Measurements from ENCODE around the gene YDJC.
"Not testable (repeated sequence)": the region's sequence is repeated elsewhere in the genome, so short reads cannot be mapped to it uniquely, and the experiment has no call there.

Gene YDJC

GRCh38 chr22:21598302-21598701 lies 31.5 kb downstream of the YDJC start:
- TF ChIP-seq, protein P1, sequence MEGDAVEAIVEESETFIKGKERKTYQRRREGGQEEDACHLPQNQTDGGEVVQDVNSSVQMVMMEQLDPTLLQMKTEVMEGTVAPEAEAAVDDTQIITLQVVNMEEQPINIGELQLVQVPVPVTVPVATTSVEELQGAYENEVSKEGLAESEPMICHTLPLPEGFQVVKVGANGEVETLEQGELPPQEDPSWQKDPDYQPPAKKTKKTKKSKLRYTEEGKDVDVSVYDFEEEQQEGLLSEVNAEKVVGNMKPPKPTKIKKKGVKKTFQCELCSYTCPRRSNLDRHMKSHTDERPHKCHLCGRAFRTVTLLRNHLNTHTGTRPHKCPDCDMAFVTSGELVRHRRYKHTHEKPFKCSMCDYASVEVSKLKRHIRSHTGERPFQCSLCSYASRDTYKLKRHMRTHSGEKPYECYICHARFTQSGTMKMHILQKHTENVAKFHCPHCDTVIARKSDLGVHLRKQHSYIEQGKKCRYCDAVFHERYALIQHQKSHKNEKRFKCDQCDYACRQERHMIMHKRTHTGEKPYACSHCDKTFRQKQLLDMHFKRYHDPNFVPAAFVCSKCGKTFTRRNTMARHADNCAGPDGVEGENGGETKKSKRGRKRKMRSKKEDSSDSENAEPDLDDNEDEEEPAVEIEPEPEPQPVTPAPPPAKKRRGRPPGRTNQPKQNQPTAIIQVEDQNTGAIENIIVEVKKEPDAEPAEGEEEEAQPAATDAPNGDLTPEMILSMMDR (IDR thresholded peaks at IDR 0.05) = no peak
- no peak for DNase-seq (ENCODE audit: low spot score)
- no peak overlapping the region for H3K27ac ChIP-seq

DNA sequence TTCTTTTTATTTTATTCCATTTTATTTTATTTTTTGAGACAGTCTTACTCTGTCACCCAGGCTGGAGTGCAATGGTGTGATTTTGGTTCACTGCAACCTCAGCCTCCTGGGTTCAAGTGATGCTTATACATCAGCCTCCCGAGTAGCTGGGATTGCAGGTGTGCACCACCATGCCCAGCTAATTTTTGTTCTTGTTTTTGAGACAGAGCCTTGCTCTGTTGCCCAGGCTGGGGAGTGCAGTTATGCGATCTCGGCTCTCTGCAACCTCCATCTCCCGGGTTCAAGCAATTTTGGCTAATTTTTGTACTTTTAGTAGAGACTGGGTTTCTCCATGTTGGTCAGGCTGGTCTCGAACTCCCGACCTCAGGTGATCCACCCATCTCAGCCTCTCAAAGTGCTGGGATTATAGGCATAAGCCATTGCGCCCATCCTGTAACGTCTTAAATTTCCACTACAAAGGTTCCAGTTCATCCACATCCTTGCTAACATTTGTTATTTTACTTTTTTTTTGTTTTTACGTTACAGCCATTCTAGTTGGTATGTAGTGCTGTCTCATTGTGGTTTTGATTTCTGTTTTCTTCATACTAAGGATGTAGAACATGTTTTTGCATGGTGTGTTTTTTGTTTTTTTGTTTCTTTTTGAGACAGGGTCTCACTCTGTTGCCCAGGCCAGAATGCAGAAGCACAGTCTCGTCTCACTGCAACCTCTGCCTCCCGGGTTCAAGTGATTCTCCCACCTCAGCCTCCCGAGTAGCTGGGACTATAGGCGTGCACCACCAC lies 33.3 kb downstream of the YDJC start:
- H3K27ac ChIP-seq; DNase-seq (ENCODE audit: low spot score); H3K4me3 ChIP-seq: not testable (repeated sequence)

More at GRCh38 chr22:21598302-21598701, 31.5 kb downstream of the YDJC start:
- no peak overlapping the region for H3K4me3 ChIP-seq

DNA sequence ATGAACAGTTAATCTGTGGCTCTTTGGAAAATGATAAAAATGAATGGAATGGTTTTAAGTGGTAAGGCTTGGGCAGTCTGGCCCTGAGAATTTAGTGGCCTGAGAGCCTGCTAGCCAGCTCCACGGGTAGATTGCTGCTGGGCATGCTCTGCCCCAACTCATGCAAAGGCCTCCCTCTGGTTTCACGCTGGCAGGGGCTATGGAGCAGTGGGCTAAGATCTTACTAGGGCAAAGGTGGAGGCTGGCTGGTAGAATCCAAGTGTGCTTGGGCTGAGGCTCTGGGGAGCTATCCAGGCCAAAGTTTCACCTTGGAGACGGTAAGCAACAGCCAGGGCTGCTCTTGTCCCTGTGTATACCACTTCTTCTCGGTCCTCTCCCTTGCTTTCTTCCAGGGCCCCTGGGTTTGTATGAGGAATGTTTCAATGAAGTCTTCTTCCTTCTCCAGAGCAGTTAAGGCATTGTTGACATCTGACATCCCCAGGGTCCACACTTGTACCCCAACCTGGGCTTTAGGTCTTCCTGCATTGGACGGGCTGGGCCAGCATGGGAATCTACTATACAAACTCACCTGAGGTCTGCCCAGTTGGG lies 34.9 kb downstream of the YDJC start:
- TF ChIP-seq, protein P1 (IDR thresholded peaks at IDR 0.05) = no peak
- no peak overlapping the region for H3K27ac ChIP-seq
- DNase-seq (ENCODE audit: low spot score) = no peak

GRCh38 chr22:21593406-21594232 lies 36.2 kb downstream of the YDJC start:
- TF ChIP-seq, protein P1 (IDR thresholded peaks at IDR 0.05) = no peak
- Histone ChIP-seq H3K27ac (no peak overlapping the region), H3K4me3 (no peak overlapping the region)
- DNase-seq (ENCODE audit: low spot score) = no peak

More for the DNA sequence above, 34.9 kb downstream of the YDJC start:
- no peak overlapping the region for H3K4me3 ChIP-seq

GRCh38 chr22:21592422-21592821 lies 37.4 kb downstream of the YDJC start:
- H3K4me3 ChIP-seq = no peak overlapping the region
- DNase-seq (ENCODE audit: low spot score) = no peak
- TF ChIP-seq, protein P1 (IDR thresholded peaks at IDR 0.05) = no peak
- no peak overlapping the region for H3K27ac ChIP-seq

DNA sequence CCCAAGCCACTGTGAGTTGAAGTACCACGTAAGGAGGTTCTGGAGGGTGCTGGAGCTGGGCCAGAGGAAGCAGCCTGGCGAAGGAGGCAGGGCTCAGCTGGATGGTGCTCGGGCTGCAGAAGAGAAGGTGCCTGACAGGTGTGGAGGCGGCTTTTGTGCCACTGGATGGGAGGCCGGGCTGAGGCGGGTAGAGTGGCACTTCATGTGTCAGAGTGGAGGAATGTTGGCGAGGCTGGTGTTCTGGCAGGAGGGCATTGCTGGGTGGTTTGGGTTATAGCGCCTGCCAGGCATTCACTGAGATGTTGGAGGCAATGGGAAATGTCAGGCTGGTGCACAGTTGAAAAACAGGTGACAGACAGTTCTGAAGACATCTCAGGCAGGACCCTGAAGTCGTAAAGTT lies 38.1 kb downstream of the YDJC start:
- H3K27ac ChIP-seq = peak overlapping the region in 1 of 2 donors; percentile 25
- H3K4me3 ChIP-seq = no peak overlapping the region
- DNase-seq (ENCODE audit: low spot score) = no peak
- TF ChIP-seq, protein P1 (IDR thresholded peaks at IDR 0.05) = no peak

All from coronary artery (tissue), 2 donors.